ENCODE measurements around the gene TACR2. TPM values are rescaled to one million over a fixed set of nuclear protein-coding genes. Genes with fewer than 3 reads are reported as not detected.

TACR2 gene
- total and polyA plus RNA-seq, 2 of the 13 experiments (the other 11 are each of a cell fraction or from before 2014, with no cell fraction given) = 0.04 TPM; not detected in 1

GRCh38 chr10:69406816-69407580 is 9.7 kb downstream of the TACR2 start:
- H3K9ac ChIP-seq (ENCODE audit: insufficient read depth, low read depth, low read length) = no peak overlapping the region
- TF ChIP-seq CTCF (CRISPR knock-in tag; IDR thresholded peaks at IDR 0.05) (peak; percentile 18; the same call in 1 of the 2 replicates), ZNF607 (CRISPR knock-in tag; IDR thresholded peaks at IDR 0.05; ENCODE audit: borderline replicate concordance) (no peak), ZNF710 (CRISPR knock-in tag; IDR thresholded peaks at IDR 0.05; ENCODE audit: borderline replicate concordance) (no peak), SOX6 (IDR thresholded peaks at IDR 0.05) (no peak), SOX6 (CRISPR knock-in tag; IDR thresholded peaks at IDR 0.05) (peak; percentile 5; the same call in 1 of the 2 replicates)
- intact Hi-C loops (cut with micrococcal nuclease; ENCODE audit: unreplicated experiment) = loop anchor here (1.0 kb wide), 1 partner anchor 100 kb away; no protein-coding TSS in a partner anchor
- in situ Hi-C loops (cut with HindIII; ENCODE audit: extremely low pct_ligation_motif_present, low pct_unique_long_range_greater_than_20kb) = loop anchor here (5.0 kb wide), 2 partner anchors 100 to 230 kb away; no protein-coding TSS in a partner anchor
- CTCF ChIA-PET (ENCODE audit: low intra/inter-chr PET ratio, low total read pairs) = interaction anchor here (1.1 to 3.7 kb wide), 2 partner anchors 100 to 232 kb away, joined by 3 to 56 read pairs; no protein-coding TSS in a partner anchor
- no peak overlapping the region for H3K4me2 ChIP-seq (ENCODE audit: low read depth, low read length)
- peaks cover 0 to 10% of the 10 kb centered on the region in 2 experiments; a peak in 1 of 5 replicates for H3K27me3 ChIP-seq (ENCODE audit: control insufficient read depth in 1 of 2, insufficient read depth in 2 of 2, low read length in 2 of 2)
- POLR2A ChIA-PET = no interaction called here
- DNase-seq (ENCODE audit: low spot score) = no peak
- H3K4me3 ChIP-seq (replicated peaks in 1 of 3; ENCODE audit: insufficient read depth in 1 of 3, low read depth in 2 of 3, low read length in 3 of 3) = no peak overlapping the region
- no peaks in the 10 kb centered on the region for H3K36me3 ChIP-seq (replicated peaks in 1 of 2; ENCODE audit: control insufficient read depth in 1 of 2, insufficient read depth in 2 of 2, low read length in 2 of 2)
- no peaks in the 10 kb centered on the region for H3K9me3 ChIP-seq (ENCODE audit: low read length)
- no peak overlapping the region for H3K27ac ChIP-seq (ENCODE audit: extremely low read length, insufficient read depth, low read length)
- no TSS peak for BruUV-seq (replicated peaks)
- WGBS (ENCODE audit: low lambda C conversion rate) = 58% methylated on average over 3 of the region's 6 CpGs
- no peaks in the 10 kb centered on the region for H3K79me2 ChIP-seq (ENCODE audit: insufficient read depth, low read length)
- peaks cover 13% of the 10 kb centered on the region for H3K4me1 ChIP-seq (ENCODE audit: insufficient read depth, low read length)
- H2AFZ ChIP-seq (ENCODE audit: low read length) = no peak overlapping the region
- no peak for FAIRE-seq
- no peak; the same call in 2 of the 3 replicates for ATAC-seq
- no peaks in the 10 kb centered on the region for H4K20me1 ChIP-seq (ENCODE audit: insufficient read depth, low read length)

All from HepG2 (cell line).